AML-193 (cell line): ENCODE measurements around the gene UTP4.
A peak's percentile ranks its signal among the peaks of the same experiment; 100 is the strongest.
"Not testable (repeated sequence)": the region's sequence is repeated elsewhere in the genome, so short reads cannot be mapped to it uniquely, and the experiment has no call there.

Experiments used
- DNase-seq, 2 experiments: peaks; one replicate each; lab custom pipeline; 2025; lab: John Stamatoyannopoulos, UW

The UTP4 gene

GRCh38 chr16:69110406-69110805 lies 22.0 kb upstream of the UTP4 start:
- no peak for DNase-seq

- no peak for DNase-seq
Measured at GRCh38 chr16:69111216-69111875, 21.1 kb upstream of the UTP4 start.

GRCh38 chr16:69111876-69112230 lies 20.6 kb upstream of the UTP4 start:
- DNase-seq, result no peak

- DNase-seq, result peak; percentile 15 to 46
Measured at GRCh38 chr16:69112285-69113129, 19.9 kb upstream of the UTP4 start.

- no peak for DNase-seq
Measured at GRCh38 chr16:69113216-69113615, 19.2 kb upstream of the UTP4 start.

- no peak for DNase-seq
Measured at GRCh38 chr16:69114346-69114975, 18.0 kb upstream of the UTP4 start.

GRCh38 chr16:69114976-69115355 lies 17.5 kb upstream of the UTP4 start:
- no peak for DNase-seq

GRCh38 chr16:69115361-69115760 lies 17.1 kb upstream of the UTP4 start:
- DNase-seq, result no peak

- no peak for DNase-seq
Measured at GRCh38 chr16:69115837-69116236, 16.6 kb upstream of the UTP4 start.

- DNase-seq, result no peak
Measured at GRCh38 chr16:69116256-69116875, 16.1 kb upstream of the UTP4 start.

- DNase-seq, result no peak
Measured at GRCh38 chr16:69116906-69117305, 15.5 kb upstream of the UTP4 start.

- no peak for DNase-seq
Measured at GRCh38 chr16:69118468-69118867, 14.0 kb upstream of the UTP4 start.

- no peak for DNase-seq
Measured at GRCh38 chr16:69118994-69119393, 13.5 kb upstream of the UTP4 start.

- no peak for DNase-seq
Measured at GRCh38 chr16:69119536-69119935, 12.9 kb upstream of the UTP4 start.

- DNase-seq, result no peak
Measured at GRCh38 chr16:69120096-69120664, 12.3 kb upstream of the UTP4 start.

GRCh38 chr16:69123910-69124309 lies 8.5 kb upstream of the UTP4 start:
- peak; percentile 61 to 71 for DNase-seq

GRCh38 chr16:69124406-69124805 lies 8.0 kb upstream of the UTP4 start:
- DNase-seq, result not testable (repeated sequence)

- not testable (repeated sequence) for DNase-seq
Measured at GRCh38 chr16:69124961-69125360, 7.5 kb upstream of the UTP4 start.

- no peak for DNase-seq
Measured at GRCh38 chr16:69126221-69126620, 6.2 kb upstream of the UTP4 start.

- not testable (repeated sequence) for DNase-seq
Measured at GRCh38 chr16:69126801-69127200, 5.6 kb upstream of the UTP4 start.

- DNase-seq, result no peak
Measured at GRCh38 chr16:69127966-69128510, 4.4 kb upstream of the UTP4 start.

- DNase-seq, result no peak
Measured at GRCh38 chr16:69130461-69130860, 2.0 kb upstream of the UTP4 start.
